OCI-LY1 (cell line): ENCODE data around the gene MRPL22.

Experiments
- CTCF ChIP-seq: fragments of 200-600 bp; sonication (generic), shearing (Covaris generic); IDR thresholded peaks from 2 replicates; pipeline ENCODE4 v1.5.1; 2017; ENCODE audit warnings: mild to moderate bottlenecking, antibody characterized with exemption, low read length, moderate library complexity, mixed read lengths
- EZH2 ChIP-seq: fragments of 200-600 bp; sonication (generic), shearing (Covaris generic); IDR thresholded peaks from 2 replicates; pipeline ENCODE4 v1.8.0; 2017; ENCODE audit warnings: borderline replicate concordance, mixed run types, mild to moderate bottlenecking, antibody characterized with exemption, low read length, moderate library complexity, mixed read lengths

GRCh38 chr5:154962494-154962893 lies 21.6 kb downstream of the MRPL22 start:
- TF ChIP-seq CTCF (no peak), EZH2 (no peak)
